ENCODE results near the gene C20orf173.
A peak's percentile ranks its signal among the peaks of the same experiment; 100 is the strongest.
"Not testable (repeated sequence)": the region's sequence is repeated elsewhere in the genome, so short reads cannot be mapped to it uniquely, and the experiment has no call there.

C20orf173 gene

GRCh38 chr20:35518955-35519354 is 10.5 kb downstream of the C20orf173 start:
- TF ChIP-seq CTCF (IDR thresholded peaks at IDR 0.05; ENCODE audit: low read depth, low read length) = no peak
- H3K4me3 ChIP-seq (ENCODE audit: low read depth, low read length) = no peak overlapping the region
- in situ Hi-C loops (cut with HindIII; ENCODE audit: low sequenced_read_pairs) = no loop called here
- no peak for DNase-seq (ENCODE audit: low read depth, low spot score)

GRCh38 chr20:35517767-35518166 is 11.7 kb downstream of the C20orf173 start:
- H3K4me3 ChIP-seq (ENCODE audit: low read depth, low read length); DNase-seq (ENCODE audit: low read depth, low spot score); in situ Hi-C loops (cut with HindIII; ENCODE audit: low sequenced_read_pairs): not testable (repeated sequence)

- no peak for DNase-seq (ENCODE audit: low read depth, low spot score)
- no peak for TF ChIP-seq CTCF (IDR thresholded peaks at IDR 0.05; ENCODE audit: low read depth, low read length)
- in situ Hi-C loops (cut with HindIII; ENCODE audit: low sequenced_read_pairs) = no loop called here
Observed at GRCh38 chr20:35517125-35517524, 12.3 kb downstream of the C20orf173 start.

GRCh38 chr20:35515949-35516645 is 13.4 kb downstream of the C20orf173 start:
- peak; percentile 81 for DNase-seq (ENCODE audit: low read depth, low spot score)
- no peak for TF ChIP-seq CTCF (IDR thresholded peaks at IDR 0.05; ENCODE audit: low read depth, low read length)
- in situ Hi-C loops (cut with HindIII; ENCODE audit: low sequenced_read_pairs) = no loop called here

More at GRCh38 chr20:35517125-35517524, 12.3 kb downstream of the C20orf173 start:
- no peak overlapping the region for H3K4me3 ChIP-seq (ENCODE audit: low read depth, low read length)

GRCh38 chr20:35515341-35515740 is 14.1 kb downstream of the C20orf173 start:
- no peak overlapping the region for H3K4me3 ChIP-seq (ENCODE audit: low read depth, low read length)
- in situ Hi-C loops (cut with HindIII; ENCODE audit: low sequenced_read_pairs) = no loop called here
- DNase-seq (ENCODE audit: low read depth, low spot score) = no peak
- no peak for TF ChIP-seq CTCF (IDR thresholded peaks at IDR 0.05; ENCODE audit: low read depth, low read length)

More at GRCh38 chr20:35515949-35516645, 13.4 kb downstream of the C20orf173 start:
- H3K4me3 ChIP-seq (ENCODE audit: low read depth, low read length) = no peak overlapping the region

- H3K4me3 ChIP-seq (ENCODE audit: low read depth, low read length) = no peak overlapping the region
- DNase-seq (ENCODE audit: low read depth, low spot score) = no peak
- no peak for TF ChIP-seq CTCF (IDR thresholded peaks at IDR 0.05; ENCODE audit: low read depth, low read length)
- in situ Hi-C loops (cut with HindIII; ENCODE audit: low sequenced_read_pairs) = no loop called here
Observed at GRCh38 chr20:35514371-35514932, 15.0 kb downstream of the C20orf173 start.

- no peak overlapping the region for H3K4me3 ChIP-seq (ENCODE audit: low read depth, low read length)
- peak; percentile 53 for DNase-seq (ENCODE audit: low read depth, low spot score)
- in situ Hi-C loops (cut with HindIII; ENCODE audit: low sequenced_read_pairs) = no loop called here
- TF ChIP-seq CTCF (IDR thresholded peaks at IDR 0.05; ENCODE audit: low read depth, low read length) = peak; percentile 76
Observed at GRCh38 chr20:35511814-35512420, 17.5 kb downstream of the C20orf173 start.

Measured in astrocyte of the spinal cord (primary cell).